Subcutaneous adipose tissue (tissue), 4 donors: Measurements from ENCODE around the gene SNCG. TPM values are rescaled to one million over a fixed set of nuclear protein-coding genes. Genes with fewer than 3 reads are reported as not detected.

Source experiments
- CTCF ChIP-seq: fragments of 450-650 bp; IDR thresholded peaks from one replicate; pipeline ENCODE4 v1.5.1; 2016; ENCODE audit warnings: low read depth, mild to moderate bottlenecking, control low read depth, antibody characterized with exemption, moderate library complexity
- total RNA-seq, 4 donors: library from RNA; depleted of rRNA; stranded (reverse); fragments of >200 nt; gene quantifications; one replicate each; pipeline ENCODE4 v1.1.0, GENCODE V29; 2016

The SNCG gene
- total RNA-seq, 4 donors from 2014 or later = 172 to 362 (median 205) TPM

GRCh38 chr10:86965986-86966654, 7.7 kb downstream of the SNCG start:
- TF ChIP-seq CTCF = no peak

- no peak for TF ChIP-seq CTCF
Measured at GRCh38 chr10:86967481-86967941, 9.1 kb downstream of the SNCG start.

GRCh38 chr10:86968271-86968993, 10.0 kb downstream of the SNCG start, which contains the start of gene ADIRF:
TSS of gene ADIRF (plus strand) at chr10:86968482. CDS start at chr10:86968545, 63 bp downstream.
- TF ChIP-seq CTCF = no peak

GRCh38 chr10:86968994-86969355, 10.6 kb downstream of the SNCG start:
- no peak for TF ChIP-seq CTCF

GRCh38 chr10:86969421-86970041, 11.1 kb downstream of the SNCG start:
- no peak for TF ChIP-seq CTCF

- no peak for TF ChIP-seq CTCF
Measured at GRCh38 chr10:86970162-86970981, 12.0 kb downstream of the SNCG start.

- no peak for TF ChIP-seq CTCF
Measured at GRCh38 chr10:86970982-86971231, 12.5 kb downstream of the SNCG start.
